Vagina (tissue), 2 donors: ENCODE data around the gene DAB1. TPM values are rescaled to one million over a fixed set of nuclear protein-coding genes. Genes with fewer than 3 reads are reported as not detected.

Experiments
- DNase-seq, 2 donors: peaks; one replicate each; pipeline ENCODE4 v3.0.0-alpha.2; 2017; ENCODE audit errors: extremely low spot score in 2 of 2
- H3K27ac ChIP-seq: fragments of 200-600 bp; sonication (generic); one replicate; pipeline ENCODE4 v1.5.1; 2019
- H3K27me3 ChIP-seq: fragments of 200-600 bp; sonication (generic); one replicate; pipeline ENCODE4 v1.5.1; 2019
- H3K36me3 ChIP-seq, 2 donors: fragments of 200-600 bp; sonication (generic); one replicate each; pipeline ENCODE4 v1.5.1; 2017 to 2019
- H3K4me1 ChIP-seq: fragments of 200-600 bp; sonication (generic); one replicate; pipeline ENCODE4 v1.5.1; 2019
- H3K4me3 ChIP-seq, 2 donors: fragments of 200-600 bp; sonication (generic); 1 replicate in 1 of 2; 2 replicates in 1 of 2; pipeline ENCODE4 v1.5.1; 2016 to 2019
- H3K9me3 ChIP-seq: fragments of 200-600 bp; sonication (generic); one replicate; pipeline ENCODE4 v1.5.1; 2019
- CTCF ChIP-seq, 3 experiments: fragments of 450-650 bp in 2 of 3; fragments of 200-600 bp in 1 of 3; sonication (generic) in 1 of 3; IDR thresholded peaks; one replicate each; pipeline ENCODE4 v1.5.1; 2017 to 2019; ENCODE audit warnings: antibody characterized with exemption in 3 of 3, mild to moderate bottlenecking in 2 of 3, moderate library complexity in 2 of 3
- POLR2A ChIP-seq, 2 donors: fragments of 450-650 bp; IDR thresholded peaks; one replicate each; pipeline ENCODE4 v1.6.1; 2017; ENCODE audit warnings: antibody characterized with exemption in 2 of 2, mild to moderate bottlenecking in 2 of 2, moderate library complexity in 2 of 2
- POLR2AphosphoS5 ChIP-seq, 2 donors: sonication (generic); formaldehyde crosslinking; IDR thresholded peaks; one replicate each; pipeline ENCODE4 v1.9.0; 2017; ENCODE audit warnings: antibody characterized with exemption in 2 of 2, mild to moderate bottlenecking in 2 of 2, low read depth in 1 of 2; ENCODE audit not compliant: insufficient read depth in 1 of 2
- intact Hi-C: fragments of 100-400 bp; cut with DNase I; formaldehyde crosslinking; loops from one replicate; pipeline ENCODE4 v1.15.1; 2023
- total RNA-seq: library from RNA; depleted of rRNA; stranded (reverse); fragments of >200 nt; gene quantifications from one replicate; pipeline ENCODE4 v1.2.3, GENCODE V29; 2016

The DAB1 gene
- total RNA-seq, 1 donor from 2014 or later = 0.25 TPM

GRCh38 chr1:57131701-57132394 lies 292.0 kb downstream of the DAB1 start:
- Histone ChIP-seq H3K27ac (no peak overlapping the region), H3K4me1 (no peaks in the 10 kb centered on the region), H3K4me3 (no peak overlapping the region), H3K27me3 (no peaks in the 10 kb centered on the region), H3K9me3 (no peaks in the 10 kb centered on the region), H3K36me3 (no peaks in the 10 kb centered on the region)
- TF ChIP-seq POLR2AphosphoS5 (IDR thresholded peaks at IDR 0.05; ENCODE audit: insufficient read depth in 1 of 2, low read depth in 1 of 2) = no peak
- no peak for TF ChIP-seq CTCF (IDR thresholded peaks at IDR 0.05)
- no peak for TF ChIP-seq POLR2A (IDR thresholded peaks at IDR 0.05)
- no peak for DNase-seq
- intact Hi-C loops = no loop called here

- Histone ChIP-seq H3K9me3 (no peaks in the 10 kb centered on the region), H3K27ac (no peak overlapping the region), H3K27me3 (no peaks in the 10 kb centered on the region), H3K4me3 (no peak overlapping the region), H3K36me3 (no peaks in the 10 kb centered on the region), H3K4me1 (no peaks in the 10 kb centered on the region)
- TF ChIP-seq POLR2A (IDR thresholded peaks at IDR 0.05) = no peak
- no peak for TF ChIP-seq CTCF (IDR thresholded peaks at IDR 0.05)
- TF ChIP-seq POLR2AphosphoS5 (IDR thresholded peaks at IDR 0.05; ENCODE audit: insufficient read depth in 1 of 2, low read depth in 1 of 2) = no peak
- intact Hi-C loops = no loop called here
- DNase-seq = no peak
These were observed 292.6 kb downstream of the DAB1 start for GRCh38 chr1:57131257-57131656.

GRCh38 chr1:57129865-57130264 lies 294.0 kb downstream of the DAB1 start:
- Histone ChIP-seq H3K27me3 (no peaks in the 10 kb centered on the region), H3K4me1 (no peaks in the 10 kb centered on the region)
- intact Hi-C loops = no loop called here

GRCh38 chr1:57127976-57128375 lies 295.9 kb downstream of the DAB1 start:
- H3K27ac ChIP-seq = no peak overlapping the region
- no peaks in the 10 kb centered on the region for H3K9me3 ChIP-seq
- H3K36me3 ChIP-seq = no peaks in the 10 kb centered on the region
- TF ChIP-seq CTCF (IDR thresholded peaks at IDR 0.05) = no peak
- no peak for TF ChIP-seq POLR2A (IDR thresholded peaks at IDR 0.05)
- no peak for TF ChIP-seq POLR2AphosphoS5 (IDR thresholded peaks at IDR 0.05; ENCODE audit: insufficient read depth in 1 of 2, low read depth in 1 of 2)
- H3K4me3 ChIP-seq = no peak overlapping the region
- H3K27me3 ChIP-seq = no peaks in the 10 kb centered on the region
- intact Hi-C loops = no loop called here
- no peak for DNase-seq
- no peaks in the 10 kb centered on the region for H3K4me1 ChIP-seq

More at GRCh38 chr1:57129865-57130264, 294.0 kb downstream of the DAB1 start:
- Histone ChIP-seq H3K36me3 (no peaks in the 10 kb centered on the region), H3K9me3 (no peaks in the 10 kb centered on the region), H3K4me3 (no peak overlapping the region), H3K27ac (no peak overlapping the region)
- DNase-seq = no peak
- TF ChIP-seq POLR2AphosphoS5 (IDR thresholded peaks at IDR 0.05; ENCODE audit: insufficient read depth in 1 of 2, low read depth in 1 of 2) (no peak), CTCF (IDR thresholded peaks at IDR 0.05) (no peak), POLR2A (IDR thresholded peaks at IDR 0.05) (no peak)

- no peak for DNase-seq
- H3K4me1 ChIP-seq = no peaks in the 10 kb centered on the region
- H3K4me3 ChIP-seq = no peak overlapping the region
- H3K36me3 ChIP-seq = no peaks in the 10 kb centered on the region
- intact Hi-C loops = no loop called here
- TF ChIP-seq POLR2AphosphoS5 (IDR thresholded peaks at IDR 0.05; ENCODE audit: insufficient read depth in 1 of 2, low read depth in 1 of 2) (no peak), CTCF (IDR thresholded peaks at IDR 0.05) (no peak), POLR2A (IDR thresholded peaks at IDR 0.05) (no peak)
- H3K27ac ChIP-seq = no peak overlapping the region
- H3K9me3 ChIP-seq = no peaks in the 10 kb centered on the region
- H3K27me3 ChIP-seq = no peaks in the 10 kb centered on the region
These were observed 299.0 kb downstream of the DAB1 start for GRCh38 chr1:57124768-57125446.
